CD4-positive, alpha-beta T cell treated with Interleukin-17A for 4 hours (primary cell): Measurements from ENCODE around the gene TBC1D3C.
"Not testable (repeated sequence)": the region's sequence is repeated elsewhere in the genome, so short reads cannot be mapped to it uniquely, and the experiment has no call there.

Experiments
- DNase-seq: peaks from one replicate; pipeline ENCODE4 v3.0.0-alpha.2; 2020; ENCODE audit warnings: mixed read lengths

Gene TBC1D3C

DNA sequence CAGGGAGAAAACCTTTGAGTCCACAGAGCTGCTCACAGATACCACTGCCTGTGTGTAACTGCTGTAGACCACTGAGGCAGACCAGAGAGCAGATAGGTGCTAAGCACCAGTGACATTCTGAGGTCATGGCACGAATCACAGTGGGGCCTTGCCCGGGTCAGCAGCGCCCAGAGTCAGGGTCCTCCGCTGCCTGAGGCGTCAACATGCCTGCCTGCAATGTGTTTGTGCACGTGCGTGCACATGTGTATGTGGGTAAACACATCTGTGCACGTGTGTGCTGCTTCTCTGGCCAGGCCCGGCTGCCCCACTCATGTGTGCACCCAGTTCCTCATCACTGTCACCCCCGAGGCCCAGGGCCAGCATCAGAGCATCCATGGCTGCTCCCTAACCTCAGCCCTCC is at the start of gene TBC1D3C:
TSS of gene TBC1D3C (minus strand) at position 101 of the 400 bp plus-strand sequence. CDS start 1,568 bp downstream, outside the sequence.
- DNase-seq: not testable (repeated sequence)

DNA sequence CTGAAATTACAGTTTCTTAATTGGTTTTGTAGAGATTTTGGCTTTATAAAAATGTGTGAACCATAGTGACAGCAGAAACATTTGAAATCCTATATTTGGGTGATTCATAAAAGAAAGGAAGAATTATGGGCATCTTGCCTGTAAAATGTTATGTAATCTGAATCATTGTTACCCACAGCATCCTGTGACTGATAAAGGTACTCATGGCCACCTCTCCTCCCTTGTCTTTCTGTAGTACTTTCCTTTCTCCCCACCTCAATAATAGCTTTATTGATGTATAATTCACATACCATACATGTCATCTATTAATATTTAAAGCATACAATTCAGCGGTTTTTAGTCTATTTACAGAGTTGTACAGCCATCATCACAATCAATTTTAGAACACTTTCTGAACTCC is 30.8 kb upstream of the TBC1D3C start:
- DNase-seq: not testable (repeated sequence)

DNA sequence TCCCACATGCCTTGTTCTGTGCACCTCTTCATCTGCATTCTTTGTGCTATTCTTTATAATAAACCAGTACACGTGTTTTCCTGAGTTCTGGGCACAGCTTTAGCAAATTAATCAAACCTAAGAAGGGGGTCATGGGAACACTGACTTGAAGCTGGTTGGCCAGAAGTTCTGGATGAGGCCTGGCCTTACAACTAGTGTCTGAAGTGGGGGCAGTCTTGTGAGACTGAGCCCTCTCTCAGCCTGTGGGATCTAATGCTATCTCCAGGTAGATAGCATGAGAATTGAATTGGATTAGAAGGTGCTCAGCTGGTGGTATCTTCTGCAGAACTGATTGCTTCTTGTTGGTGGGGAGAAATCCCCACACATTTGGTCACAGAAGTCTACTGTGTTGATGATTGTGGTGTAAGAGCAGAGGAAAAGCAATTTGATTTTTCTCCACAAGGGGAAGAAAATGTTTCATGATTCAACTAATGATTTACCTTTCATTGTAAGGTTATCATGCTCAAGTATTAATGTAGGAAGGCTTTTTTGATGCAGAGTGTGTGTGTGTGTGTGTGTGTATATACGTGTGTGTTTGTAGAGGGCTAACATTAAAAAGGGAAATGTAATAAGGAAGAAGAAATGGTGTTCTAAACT is 25.7 kb upstream of the TBC1D3C start:
- DNase-seq: not testable (repeated sequence)

DNA sequence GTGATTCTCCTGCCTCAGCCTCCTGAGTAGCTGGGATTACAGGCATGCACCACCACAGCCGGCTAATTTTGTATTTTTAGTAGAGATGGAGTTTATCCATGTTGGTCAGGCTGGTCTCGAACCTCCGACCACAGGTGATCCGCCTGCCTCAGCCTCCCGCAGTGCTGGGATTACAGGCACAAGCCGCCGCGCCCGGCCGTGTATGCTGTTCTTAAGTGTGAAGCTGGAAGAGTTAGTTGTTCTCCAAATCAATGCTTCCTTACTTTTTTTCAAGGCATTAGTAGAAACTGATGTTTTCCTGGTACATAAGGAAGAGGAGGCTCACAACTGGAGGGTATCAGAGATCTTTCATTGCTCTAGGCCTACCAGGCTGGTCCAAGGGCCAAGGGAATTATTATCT is 19.7 kb upstream of the TBC1D3C start:
- DNase-seq: not testable (repeated sequence)

DNA sequence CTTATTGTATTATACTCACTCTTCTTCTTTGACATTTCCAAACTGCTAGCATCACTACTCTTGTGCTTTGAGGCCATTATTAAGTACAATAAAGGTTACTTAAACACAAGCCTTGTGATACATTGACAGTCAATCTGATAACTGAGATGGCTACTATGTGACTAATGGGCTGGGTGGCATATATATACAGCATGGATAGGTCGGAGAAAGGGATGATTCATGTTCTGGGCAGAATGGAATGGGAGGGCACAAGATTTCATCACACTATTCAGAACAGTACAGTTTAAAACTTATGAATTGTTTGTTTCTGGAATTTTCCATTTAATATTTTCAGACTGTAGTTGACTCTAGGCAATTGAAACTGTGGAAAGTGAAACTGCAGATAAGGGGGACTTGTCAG is 18.9 kb upstream of the TBC1D3C start:
- DNase-seq: not testable (repeated sequence)
